Measurements from ENCODE around the gene OR2V2. TPM values are rescaled to one million over a fixed set of nuclear protein-coding genes. Genes with fewer than 3 reads are reported as not detected.

The OR2V2 gene
- total and polyA plus RNA-seq, 4 donors = not detected

DNA sequence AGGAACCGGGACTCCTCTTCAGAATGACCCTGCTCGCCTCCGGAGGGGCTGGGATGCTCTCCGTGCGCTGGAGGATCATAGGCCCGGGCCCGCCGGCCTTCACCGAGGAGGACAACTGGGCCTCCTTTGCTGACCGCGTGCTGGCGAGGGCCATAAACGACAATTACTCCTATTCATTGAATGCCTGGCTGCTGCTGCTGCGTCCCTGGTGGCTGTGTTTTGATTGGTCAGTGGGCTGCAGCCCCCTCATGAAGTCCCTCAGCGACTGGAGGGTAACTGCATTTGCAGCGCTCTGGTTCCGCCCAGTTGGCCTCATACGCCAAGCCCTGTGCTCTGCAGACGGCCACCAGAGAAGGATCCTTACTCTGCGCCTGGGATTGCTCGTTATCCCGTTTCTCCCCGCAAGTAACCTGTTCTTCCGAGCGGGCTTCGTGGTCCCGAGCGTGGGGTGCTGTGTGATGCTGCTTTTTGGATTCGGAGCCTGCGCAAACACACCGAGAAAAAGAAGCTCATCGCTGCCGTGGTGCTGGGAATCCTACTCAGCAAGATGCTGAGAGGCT is 33.0 kb upstream of the OR2V2 start (continued):
- TF ChIP-seq, protein P1, sequence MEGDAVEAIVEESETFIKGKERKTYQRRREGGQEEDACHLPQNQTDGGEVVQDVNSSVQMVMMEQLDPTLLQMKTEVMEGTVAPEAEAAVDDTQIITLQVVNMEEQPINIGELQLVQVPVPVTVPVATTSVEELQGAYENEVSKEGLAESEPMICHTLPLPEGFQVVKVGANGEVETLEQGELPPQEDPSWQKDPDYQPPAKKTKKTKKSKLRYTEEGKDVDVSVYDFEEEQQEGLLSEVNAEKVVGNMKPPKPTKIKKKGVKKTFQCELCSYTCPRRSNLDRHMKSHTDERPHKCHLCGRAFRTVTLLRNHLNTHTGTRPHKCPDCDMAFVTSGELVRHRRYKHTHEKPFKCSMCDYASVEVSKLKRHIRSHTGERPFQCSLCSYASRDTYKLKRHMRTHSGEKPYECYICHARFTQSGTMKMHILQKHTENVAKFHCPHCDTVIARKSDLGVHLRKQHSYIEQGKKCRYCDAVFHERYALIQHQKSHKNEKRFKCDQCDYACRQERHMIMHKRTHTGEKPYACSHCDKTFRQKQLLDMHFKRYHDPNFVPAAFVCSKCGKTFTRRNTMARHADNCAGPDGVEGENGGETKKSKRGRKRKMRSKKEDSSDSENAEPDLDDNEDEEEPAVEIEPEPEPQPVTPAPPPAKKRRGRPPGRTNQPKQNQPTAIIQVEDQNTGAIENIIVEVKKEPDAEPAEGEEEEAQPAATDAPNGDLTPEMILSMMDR (IDR thresholded peaks at IDR 0.05; ENCODE audit: low read depth, low read length, missing input control) = no peak
- TF ChIP-seq HNF4G (IDR thresholded peaks at IDR 0.05) (no peak), FOXA2 (IDR thresholded peaks at IDR 0.05) (no peak), ATF3 (IDR thresholded peaks at IDR 0.05) (no peak)

- WGBS = 9% methylated on average over 47 of the region's 47 CpGs
- Histone ChIP-seq H3K27me3 (ENCODE audit: control insufficient read depth in 4 of 4, insufficient read depth in 4 of 4, low read length in 3 of 4) (peaks cover 0 to 3% (median 2%) of the 10 kb centered on the region in 4 donors), H3K27ac (ENCODE audit: low read depth in 1 of 2, low read length in 2 of 2) (no peak overlapping the region), H3K36me3 (ENCODE audit: control insufficient read depth in 4 of 4, insufficient read depth in 3 of 4, low read depth in 1 of 4, low read length in 3 of 4) (no peaks in the 10 kb centered on the region), H3K9ac (ENCODE audit: low read depth in 1 of 2, low read length in 2 of 2) (no peak overlapping the region), H3K4me3 (ENCODE audit: low read depth in 1 of 3, low read length in 3 of 3) (no peak overlapping the region), H3K4me1 (ENCODE audit: control insufficient read depth in 4 of 4, insufficient read depth in 4 of 4, low read length in 3 of 4) (no peaks in the 10 kb centered on the region), H3K9me3 (ENCODE audit: control insufficient read depth in 4 of 4, low read length in 3 of 4) (peaks cover 0 to 3% (median 1%) of the 10 kb centered on the region in 4 donors)
- no peak for DNase-seq (ENCODE audit: low spot score)
- TF ChIP-seq RXRA (IDR thresholded peaks at IDR 0.05) (no peak), HNF4A (conservative IDR thresholded peaks at IDR 0.05) (no peak), RAD21 (IDR thresholded peaks at IDR 0.05) (no peak), NR2F2 (IDR thresholded peaks at IDR 0.05) (no peak), ATF3 (IDR thresholded peaks at IDR 0.05) (no peak), TAF1 (conservative IDR thresholded peaks at IDR 0.05) (no peak)
Measured at GRCh38 chr5:181114844-181115778, 32.3 kb upstream of the OR2V2 start.

GRCh38 chr5:181118369-181118768 is 29.0 kb upstream of the OR2V2 start:
- TF ChIP-seq, protein P2, sequence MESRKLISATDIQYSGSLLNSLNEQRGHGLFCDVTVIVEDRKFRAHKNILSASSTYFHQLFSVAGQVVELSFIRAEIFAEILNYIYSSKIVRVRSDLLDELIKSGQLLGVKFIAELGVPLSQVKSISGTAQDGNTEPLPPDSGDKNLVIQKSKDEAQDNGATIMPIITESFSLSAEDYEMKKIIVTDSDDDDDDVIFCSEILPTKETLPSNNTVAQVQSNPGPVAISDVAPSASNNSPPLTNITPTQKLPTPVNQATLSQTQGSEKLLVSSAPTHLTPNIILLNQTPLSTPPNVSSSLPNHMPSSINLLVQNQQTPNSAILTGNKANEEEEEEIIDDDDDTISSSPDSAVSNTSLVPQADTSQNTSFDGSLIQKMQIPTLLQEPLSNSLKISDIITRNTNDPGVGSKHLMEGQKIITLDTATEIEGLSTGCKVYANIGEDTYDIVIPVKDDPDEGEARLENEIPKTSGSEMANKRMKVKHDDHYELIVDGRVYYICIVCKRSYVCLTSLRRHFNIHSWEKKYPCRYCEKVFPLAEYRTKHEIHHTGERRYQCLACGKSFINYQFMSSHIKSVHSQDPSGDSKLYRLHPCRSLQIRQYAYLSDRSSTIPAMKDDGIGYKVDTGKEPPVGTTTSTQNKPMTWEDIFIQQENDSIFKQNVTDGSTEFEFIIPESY (IDR thresholded peaks at IDR 0.05) = no peak
- TF ChIP-seq FOXA2 (IDR thresholded peaks at IDR 0.05) (no peak), HNF4G (IDR thresholded peaks at IDR 0.05) (no peak), HNF4A (conservative IDR thresholded peaks at IDR 0.05) (no peak), TAF1 (conservative IDR thresholded peaks at IDR 0.05) (no peak), EGR1 (IDR thresholded peaks at IDR 0.05; ENCODE audit: low read depth in 2 of 2) (no peak), RXRA (IDR thresholded peaks at IDR 0.05) (no peak), SP1 (IDR thresholded peaks at IDR 0.05) (no peak), NR2F2 (IDR thresholded peaks at IDR 0.05) (no peak)
- TF ChIP-seq, protein P3, sequence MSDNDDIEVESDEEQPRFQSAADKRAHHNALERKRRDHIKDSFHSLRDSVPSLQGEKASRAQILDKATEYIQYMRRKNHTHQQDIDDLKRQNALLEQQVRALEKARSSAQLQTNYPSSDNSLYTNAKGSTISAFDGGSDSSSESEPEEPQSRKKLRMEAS (IDR thresholded peaks at IDR 0.05) = no peak
- TF ChIP-seq, protein P1 (IDR thresholded peaks at IDR 0.05; ENCODE audit: low read depth, low read length, missing input control) = no peak
- H3K4me1 ChIP-seq (ENCODE audit: control insufficient read depth in 4 of 4, insufficient read depth in 4 of 4, low read length in 3 of 4) = no peaks in the 10 kb centered on the region
- H3K9me3 ChIP-seq (ENCODE audit: control insufficient read depth in 4 of 4, low read length in 3 of 4) = peaks cover 0 to 3% (median 1%) of the 10 kb centered on the region in 4 donors
- 77% methylated on average over 6 of the region's 6 CpGs for WGBS
- no peak overlapping the region for H3K27ac ChIP-seq (ENCODE audit: low read depth in 1 of 2, low read length in 2 of 2)
- H3K9ac ChIP-seq (ENCODE audit: low read depth in 1 of 2, low read length in 2 of 2) = no peak overlapping the region
- peaks cover 0 to 7% (median 2%) of the 10 kb centered on the region in 4 donors for H3K27me3 ChIP-seq (ENCODE audit: control insufficient read depth in 4 of 4, insufficient read depth in 4 of 4, low read length in 3 of 4)
- no peaks in the 10 kb centered on the region for H3K36me3 ChIP-seq (ENCODE audit: control insufficient read depth in 4 of 4, insufficient read depth in 3 of 4, low read depth in 1 of 4, low read length in 3 of 4)
- H3K4me3 ChIP-seq (ENCODE audit: low read depth in 1 of 3, low read length in 3 of 3) = no peak overlapping the region
- DNase-seq (ENCODE audit: low spot score) = no peak

All from liver (tissue), 9 donors.